IPS-NIHi7 (cell line): ENCODE results near the gene RCOR1.
A peak's percentile ranks its signal among the peaks of the same experiment; 100 is the strongest.

Experiments used
- DNase-seq: peaks from one replicate; pipeline ENCODE4 v3.0.0; 2012; ENCODE audit warnings: mixed read lengths; ENCODE audit errors: extremely low spot score

The RCOR1 gene

GRCh38 chr14:102776761-102777710, 184.6 kb downstream of the RCOR1 start, which contains the start of gene TRAF3:
TRAF3 (plus strand) TSS chr14:102777449; CDS start chr14:102870202, 92,753 bp downstream.
- peak; percentile 85 for DNase-seq

- DNase-seq: no peak
Observed at GRCh38 chr14:102777711-102778337, 185.4 kb downstream of the RCOR1 start.

- DNase-seq: no peak
Observed at GRCh38 chr14:102778338-102779083, 186.1 kb downstream of the RCOR1 start.

- DNase-seq: no peak
Observed at GRCh38 chr14:102779084-102779462, 186.6 kb downstream of the RCOR1 start.

- DNase-seq: no peak
Observed at GRCh38 chr14:102779574-102780315, 187.3 kb downstream of the RCOR1 start.
